OCI-LY1 (cell line): ENCODE results near the gene NUDCD3.

Experiments used
- CTCF ChIP-seq: fragments of 200-600 bp; sonication (generic), shearing (Covaris generic); IDR thresholded peaks from 2 replicates; pipeline ENCODE4 v1.5.1; 2017; ENCODE audit warnings: mild to moderate bottlenecking, antibody characterized with exemption, low read length, moderate library complexity, mixed read lengths
- EZH2 ChIP-seq: fragments of 200-600 bp; sonication (generic), shearing (Covaris generic); IDR thresholded peaks from 2 replicates; pipeline ENCODE4 v1.8.0; 2017; ENCODE audit warnings: borderline replicate concordance, mixed run types, mild to moderate bottlenecking, antibody characterized with exemption, low read length, moderate library complexity, mixed read lengths

- no peak for TF ChIP-seq CTCF
- no peak for TF ChIP-seq EZH2
These were observed 123.5 kb downstream of the NUDCD3 start for GRCh38 chr7:44366986-44367385.
